GM12878 (cell line): ENCODE data around the gene GARIN5A. TPM values are rescaled to one million over a fixed set of nuclear protein-coding genes. Genes with fewer than 3 reads are reported as not detected.
A peak's percentile ranks its signal among the peaks of the same experiment; 100 is the strongest.

Experiments used
- ATAC-seq: fragments of 200-7000 bp; cut with Tn5 transposase; 3 replicates; pipeline ENCODE4 v1.9.1; 2020; ENCODE audit warnings: mild to moderate bottlenecking, moderate library complexity
- BruUV-seq: library from RNA; stranded (reverse); fragments of 400-500 nt; replicated peaks from 2 replicates; lab custom pipeline; 2021; lab: Mats Ljungman, UMichigan
- CTCF ChIA-PET: fragments of 300-600 bp; sonication (Branson Sonifier 250); formaldehyde crosslinking; extraction: SDS; loops from one replicate; lab custom pipeline; 2021; ENCODE audit warnings: inconsistent platforms; lab: Yijun Ruan, JAX
- POLR2A ChIA-PET: fragments of 350-600 bp; formaldehyde crosslinking; extraction: SDS; loops from one replicate; lab custom pipeline; 2021; ENCODE audit warnings: inconsistent platforms; lab: Charles Lee
- RAD21 ChIA-PET: fragments of 300-600 bp; sonication (Branson Sonifier 250); formaldehyde crosslinking; loops from one replicate; lab custom pipeline; 2023; ENCODE audit warnings: antibody characterized with exemption; ENCODE audit not compliant: unreplicated experiment; lab: Charles Lee
- SMC1A ChIA-PET: fragments of 300-600 bp; sonication (Branson Sonifier 250); formaldehyde crosslinking; loops from one replicate; lab custom pipeline; 2023; ENCODE audit not compliant: unreplicated experiment, uncharacterized antibody; lab: Charles Lee
- DNase-seq: peaks from one replicate; pipeline ENCODE4 v3.0.0-alpha.2; 2011; ENCODE audit warnings: low read depth, low spot score
- FAIRE-seq: peaks from 3 replicates; lab custom pipeline; 2011; peaks lifted over from hg19 to GRCh38; lab: Jason Lieb, UNC
- H2AFZ ChIP-seq: 2 replicates; pipeline ENCODE4 v1.6.0; 2011; ENCODE audit warnings: low read depth, low read length, control low read depth; ENCODE audit not compliant: control insufficient read depth
- H3K27ac ChIP-seq: 2 replicates; pipeline ENCODE4 v1.5.1; 2011; ENCODE audit warnings: control low read depth; ENCODE audit not compliant: control insufficient read depth, insufficient read depth
- H3K27me3 ChIP-seq, 2 experiments: replicated peaks in 1 of 2; 2 replicates each; pipeline versions ENCODE4 v1.6.0 to v1.6.1; 2011; ENCODE audit warnings: low read length in 1 of 2; ENCODE audit not compliant: control insufficient read depth in 2 of 2, insufficient read depth in 2 of 2
- H3K36me3 ChIP-seq, 2 experiments: 2 replicates each; pipeline ENCODE4 v1.5.1; 2011; ENCODE audit warnings: low read length in 1 of 2; ENCODE audit not compliant: control insufficient read depth in 2 of 2, insufficient read depth in 2 of 2
- H3K4me1 ChIP-seq: 2 replicates; pipeline ENCODE4 v1.6.1; 2011; ENCODE audit warnings: mild to moderate bottlenecking, low read length, moderate library complexity, mixed read lengths; ENCODE audit not compliant: control insufficient read depth, insufficient read depth
- H3K4me2 ChIP-seq: 2 replicates; pipeline ENCODE4 v1.6.0; 2011; ENCODE audit warnings: control low read depth; ENCODE audit not compliant: control insufficient read depth, insufficient read depth
- H3K4me3 ChIP-seq: fragments of 200-600 bp; sonication (generic); 2 replicates; pipeline ENCODE4 v1.5.1; 2016
- H3K79me2 ChIP-seq: 2 replicates; pipeline ENCODE4 v1.6.0; 2011; ENCODE audit warnings: low read length; ENCODE audit not compliant: control insufficient read depth, insufficient read depth
- H3K9ac ChIP-seq: 2 replicates; pipeline ENCODE4 v1.8.0; 2011; ENCODE audit warnings: low read length, control low read depth, mixed read lengths; ENCODE audit not compliant: control insufficient read depth, insufficient read depth
- H3K9me3 ChIP-seq: replicated peaks from 3 replicates; pipeline ENCODE4 v1.5.1; 2011; ENCODE audit warnings: mild to moderate bottlenecking, low read length; ENCODE audit not compliant: control insufficient read depth, insufficient read depth
- H4K20me1 ChIP-seq: 2 replicates; pipeline ENCODE4 v1.6.0; 2011; ENCODE audit not compliant: control insufficient read depth, insufficient read depth
- CBX5 ChIP-seq: sonication (generic); IDR thresholded peaks from 2 replicates; pipeline ENCODE4 v1.6.1; 2016; ENCODE audit warnings: low read depth, moderate library complexity, mild to moderate bottlenecking, inconsistent platforms
- FOS ChIP-seq: IDR thresholded peaks from 3 replicates; pipeline ENCODE4 v1.6.1; 2011; ENCODE audit warnings: borderline replicate concordance; ENCODE audit not compliant: insufficient read length; ENCODE audit errors: extremely low read depth
- POLR2A ChIP-seq: IDR thresholded peaks from 2 replicates; pipeline ENCODE4 v1.6.1; 2011; ENCODE audit warnings: low read depth, mild to moderate bottlenecking, low read length
- TBL1XR1 ChIP-seq: IDR thresholded peaks from 2 replicates; pipeline ENCODE4 v1.6.1; 2012; ENCODE audit warnings: low read depth, low read length, improper control_type of control experiment
- ZNF274 ChIP-seq: IDR thresholded peaks from one replicate; pipeline ENCODE4 v1.8.0; 2011; ENCODE audit not compliant: insufficient read length, insufficient read depth
- WGBS: methylation state at CpG from one replicate; pipeline ENCODE4 v1.1.6; 2016; ENCODE audit warnings: low lambda C conversion rate; ENCODE audit not compliant: insufficient replicate concordance, insufficient coverage; ENCODE audit errors: missing lambda C conversion rate; 5-methylcytosine and 5-hydroxymethylcytosine counted together
- in situ Hi-C: fragments of 300-500 bp; cut with MboI; formaldehyde crosslinking; loops from 9 replicates; pipeline ENCODE4 v1.14.3; 2018; ENCODE audit warnings: mixed read lengths
- intact Hi-C: fragments of 100-400 bp; cut with micrococcal nuclease; formaldehyde crosslinking; loops from one replicate; pipeline ENCODE4 v1.14.2; 2022; ENCODE audit not compliant: unreplicated experiment
- polyA plus RNA-seq, 11 experiments: library from polyadenylated mRNA; depleted of rRNA in 4 of 11; unstranded in 6 of 11; stranded (reverse) in 5 of 11; fragments of >200 nt; fragmentation: Nextera tagmentation in 4 of 11; fragmentation: Illumina TruSeq in 1 of 11; extraction: Ambion mirVana in 4 of 11; extraction: Trizol in 1 of 11; gene quantifications; 1 replicate in 1 of 11; 2 replicates in 10 of 11; pipeline versions ENCODE4 v1.2.1 to v1.2.3, GENCODE V29; 2011 to 2016; ENCODE audit warnings: inconsistent platforms in 2 of 11, missing spikeins in 2 of 11, low read depth in 1 of 11
- total RNA-seq, 4 experiments: library from RNA; depleted of rRNA in 3 of 4; stranded (reverse); fragments of >200 nt in 3 of 4; fragmentation: Illumina TruSeq in 1 of 4; extraction: Trizol in 1 of 4; gene quantifications; 2 replicates each; pipeline versions ENCODE4 v1.2.1 to v1.2.3, GENCODE V29; 2013 to 2021
- TF ChIP-seq, protein P1 (sequence below): fragments of 450-650 bp; formaldehyde crosslinking; IDR thresholded peaks from 2 replicates; pipeline ENCODE4 v1.4.0; 2020; ENCODE audit warnings: mild to moderate bottlenecking, moderate library complexity
- TF ChIP-seq, protein P2 (sequence below): IDR thresholded peaks from 2 replicates; pipeline ENCODE4 v1.6.1; 2012; ENCODE audit warnings: low read depth, low read length, improper control_type of control experiment

GARIN5A gene
- total and polyA plus RNA-seq, 10 of the 15 experiments (the other 5 are each of a cell fraction or from before 2014, with no cell fraction given): 0.18 to 1.2 (median 0.24) TPM; not detected in 6

DNA sequence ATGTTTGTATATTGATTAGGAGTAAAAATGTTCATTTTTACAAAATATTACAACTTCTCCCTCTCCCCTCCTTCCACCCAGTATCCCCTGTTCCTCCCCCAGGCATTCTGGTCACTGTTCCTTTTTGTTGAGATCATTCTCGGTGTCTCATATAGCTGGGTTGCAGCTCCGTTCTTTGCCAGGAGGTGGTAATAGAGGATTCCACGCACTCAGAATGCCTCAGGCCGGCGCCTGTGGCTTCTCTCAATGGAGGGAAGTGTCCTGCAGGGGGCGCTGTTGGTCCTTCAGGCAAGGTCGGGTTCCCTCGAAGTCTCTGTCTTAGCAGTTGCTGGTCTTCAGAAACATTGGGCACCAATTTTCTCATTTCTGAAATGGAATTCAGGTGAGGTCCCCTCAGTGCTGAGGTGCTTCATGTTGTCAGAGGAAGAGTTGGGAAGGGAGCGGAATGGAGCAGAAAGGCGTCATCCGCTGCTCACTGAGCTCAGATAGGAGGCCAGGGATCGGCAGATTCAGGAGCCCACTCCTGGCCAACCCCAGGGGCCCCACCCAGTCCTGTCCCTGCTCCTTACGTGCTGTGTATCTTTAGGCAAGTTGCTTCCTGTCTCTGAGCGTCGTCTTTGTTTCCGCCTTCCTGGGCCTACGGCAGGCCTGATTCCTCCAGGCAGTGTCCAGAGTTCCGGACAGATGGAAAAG lies 10.3 kb upstream of the GARIN5A start (continued):
- 0 out of 2 replicates have a peak, but pooled peaks have one; percentile 62 for TF ChIP-seq CBX5

DNA sequence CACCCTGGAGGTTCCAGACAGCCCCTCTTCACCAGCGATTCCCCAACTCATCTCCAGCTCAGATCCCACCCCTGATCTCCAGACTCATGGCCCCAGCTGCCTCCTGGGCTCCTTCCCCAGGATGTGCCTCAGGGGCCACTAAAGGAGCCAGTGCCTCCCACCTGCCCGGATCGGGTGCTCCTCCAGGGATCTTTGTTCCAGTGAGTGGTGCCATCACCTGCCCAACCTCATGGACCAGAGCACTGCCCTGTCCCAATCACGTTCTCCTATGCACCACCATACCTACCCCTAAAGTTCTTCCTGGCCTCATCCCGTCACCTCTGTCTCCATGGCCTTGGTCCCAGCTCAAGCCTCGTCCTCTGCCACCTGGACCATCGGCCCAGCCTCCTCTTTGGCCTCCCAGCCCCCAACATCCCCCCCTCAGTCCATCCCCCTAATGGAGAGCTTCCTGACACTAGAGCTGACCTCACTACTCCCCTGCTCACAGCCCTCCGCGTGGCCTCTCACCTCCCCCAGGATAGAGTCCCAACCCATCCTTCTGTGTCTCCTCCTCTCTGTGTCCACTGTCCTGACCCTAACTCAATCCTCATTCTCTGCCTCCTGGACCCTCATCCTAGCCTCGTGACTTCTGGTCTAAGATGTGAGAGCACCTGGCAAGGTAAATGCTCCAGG lies 8.8 kb upstream of the GARIN5A start:
- RAD21 ChIA-PET: no interaction called here

More for the DNA sequence above, 8.8 kb upstream of the GARIN5A start:
- ChIA-PET CTCF (no interaction called here), SMC1A (no interaction called here), POLR2A (no interaction called here)
- DNase-seq: no peak
- H3K36me3 ChIP-seq: peaks cover 3 to 13% of the 10 kb centered on the region in 2 experiments; a peak in 3 of 4 replicates
- BruUV-seq: no TSS peak
- H3K9me3 ChIP-seq: peaks cover 3% of the 10 kb centered on the region; the same call in 2 of the 3 replicates
- no peak for FAIRE-seq
- WGBS: 94% methylated on average over 10 of the region's 10 CpGs
- TF ChIP-seq POLR2A (peak; percentile 64), FOS (no peak), ZNF274 (no peak), TBL1XR1 (no peak)
- TF ChIP-seq, protein P1, sequence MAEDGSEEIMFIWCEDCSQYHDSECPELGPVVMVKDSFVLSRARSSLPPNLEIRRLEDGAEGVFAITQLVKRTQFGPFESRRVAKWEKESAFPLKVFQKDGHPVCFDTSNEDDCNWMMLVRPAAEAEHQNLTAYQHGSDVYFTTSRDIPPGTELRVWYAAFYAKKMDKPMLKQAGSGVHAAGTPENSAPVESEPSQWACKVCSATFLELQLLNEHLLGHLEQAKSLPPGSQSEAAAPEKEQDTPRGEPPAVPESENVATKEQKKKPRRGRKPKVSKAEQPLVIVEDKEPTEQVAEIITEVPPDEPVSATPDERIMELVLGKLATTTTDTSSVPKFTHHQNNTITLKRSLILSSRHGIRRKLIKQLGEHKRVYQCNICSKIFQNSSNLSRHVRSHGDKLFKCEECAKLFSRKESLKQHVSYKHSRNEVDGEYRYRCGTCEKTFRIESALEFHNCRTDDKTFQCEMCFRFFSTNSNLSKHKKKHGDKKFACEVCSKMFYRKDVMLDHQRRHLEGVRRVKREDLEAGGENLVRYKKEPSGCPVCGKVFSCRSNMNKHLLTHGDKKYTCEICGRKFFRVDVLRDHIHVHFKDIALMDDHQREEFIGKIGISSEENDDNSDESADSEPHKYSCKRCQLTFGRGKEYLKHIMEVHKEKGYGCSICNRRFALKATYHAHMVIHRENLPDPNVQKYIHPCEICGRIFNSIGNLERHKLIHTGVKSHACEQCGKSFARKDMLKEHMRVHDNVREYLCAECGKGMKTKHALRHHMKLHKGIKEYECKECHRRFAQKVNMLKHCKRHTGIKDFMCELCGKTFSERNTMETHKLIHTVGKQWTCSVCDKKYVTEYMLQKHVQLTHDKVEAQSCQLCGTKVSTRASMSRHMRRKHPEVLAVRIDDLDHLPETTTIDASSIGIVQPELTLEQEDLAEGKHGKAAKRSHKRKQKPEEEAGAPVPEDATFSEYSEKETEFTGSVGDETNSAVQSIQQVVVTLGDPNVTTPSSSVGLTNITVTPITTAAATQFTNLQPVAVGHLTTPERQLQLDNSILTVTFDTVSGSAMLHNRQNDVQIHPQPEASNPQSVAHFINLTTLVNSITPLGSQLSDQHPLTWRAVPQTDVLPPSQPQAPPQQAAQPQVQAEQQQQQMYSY: no peak
- TF ChIP-seq, protein P2, sequence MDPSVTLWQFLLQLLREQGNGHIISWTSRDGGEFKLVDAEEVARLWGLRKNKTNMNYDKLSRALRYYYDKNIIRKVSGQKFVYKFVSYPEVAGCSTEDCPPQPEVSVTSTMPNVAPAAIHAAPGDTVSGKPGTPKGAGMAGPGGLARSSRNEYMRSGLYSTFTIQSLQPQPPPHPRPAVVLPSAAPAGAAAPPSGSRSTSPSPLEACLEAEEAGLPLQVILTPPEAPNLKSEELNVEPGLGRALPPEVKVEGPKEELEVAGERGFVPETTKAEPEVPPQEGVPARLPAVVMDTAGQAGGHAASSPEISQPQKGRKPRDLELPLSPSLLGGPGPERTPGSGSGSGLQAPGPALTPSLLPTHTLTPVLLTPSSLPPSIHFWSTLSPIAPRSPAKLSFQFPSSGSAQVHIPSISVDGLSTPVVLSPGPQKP: no peak
- no peaks in the 10 kb centered on the region for H4K20me1 ChIP-seq
- no peak overlapping the region for H3K27ac ChIP-seq
- no peak overlapping the region for H3K9ac ChIP-seq
- no peak overlapping the region for H2AFZ ChIP-seq
- no peak overlapping the region for H3K4me2 ChIP-seq
- no peak overlapping the region for H3K4me3 ChIP-seq
- H3K27me3 ChIP-seq: no peaks in the 10 kb centered on the region
- in situ Hi-C loops (no loop called here), intact Hi-C loops (no loop called here)
- ATAC-seq: no peak
- H3K4me1 ChIP-seq: no peaks in the 10 kb centered on the region
- no peaks in the 10 kb centered on the region for H3K79me2 ChIP-seq
